ENCODE results near the gene RPL23.

GRCh38 chr17:38897176-38897575 lies 43.7 kb upstream of the RPL23 start:
- TF ChIP-seq EGR1 (conservative IDR thresholded peaks at IDR 0.05) (no peak), POLR2A (conservative IDR thresholded peaks at IDR 0.05) (no peak), EP300 (IDR thresholded peaks at IDR 0.05; ENCODE audit: low read length) (no peak), SETDB1 (IDR thresholded peaks at IDR 0.05; ENCODE audit: low read length) (no peak), TAF1 (IDR thresholded peaks at IDR 0.05; ENCODE audit: control insufficient read depth, extremely low read depth, insufficient read depth, low read length, severe bottlenecking) (no peak), CTCF (IDR thresholded peaks at IDR 0.05 in 2 of 3, conservative IDR thresholded peaks at IDR 0.05 in 1 of 3; ENCODE audit: insufficient read depth in 2 of 3, low read depth in 1 of 3, low read length in 3 of 3) (no peak), POLR2AphosphoS5 (IDR thresholded peaks at IDR 0.05; ENCODE audit: control insufficient read depth, insufficient read depth, low read depth, low read length) (no peak)
- TF ChIP-seq, protein P1, sequence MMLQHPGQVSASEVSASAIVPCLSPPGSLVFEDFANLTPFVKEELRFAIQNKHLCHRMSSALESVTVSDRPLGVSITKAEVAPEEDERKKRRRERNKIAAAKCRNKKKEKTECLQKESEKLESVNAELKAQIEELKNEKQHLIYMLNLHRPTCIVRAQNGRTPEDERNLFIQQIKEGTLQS (IDR thresholded peaks at IDR 0.05), result no peak
- TF ChIP-seq, protein P1 (CRISPR knock-in tag; conservative IDR thresholded peaks at IDR 0.05), result no peak
